OCI-LY3 (cell line): Measurements from ENCODE around the gene ITK.

Experiments
- EZH2phosphoT487 ChIP-seq: fragments of 200-600 bp; shearing (Covaris generic); IDR thresholded peaks from 2 replicates; pipeline ENCODE4 v1.6.1; 2018; ENCODE audit warnings: antibody characterized with exemption, mixed run types, low read depth
- TF ChIP-seq, protein P1 (sequence below): fragments of 200-600, 300-600 bp; sonication (generic); IDR thresholded peaks from 2 replicates; pipeline ENCODE4 v1.5.1; 2014; ENCODE audit warnings: antibody characterized with exemption, low read length, low read depth

DNA sequence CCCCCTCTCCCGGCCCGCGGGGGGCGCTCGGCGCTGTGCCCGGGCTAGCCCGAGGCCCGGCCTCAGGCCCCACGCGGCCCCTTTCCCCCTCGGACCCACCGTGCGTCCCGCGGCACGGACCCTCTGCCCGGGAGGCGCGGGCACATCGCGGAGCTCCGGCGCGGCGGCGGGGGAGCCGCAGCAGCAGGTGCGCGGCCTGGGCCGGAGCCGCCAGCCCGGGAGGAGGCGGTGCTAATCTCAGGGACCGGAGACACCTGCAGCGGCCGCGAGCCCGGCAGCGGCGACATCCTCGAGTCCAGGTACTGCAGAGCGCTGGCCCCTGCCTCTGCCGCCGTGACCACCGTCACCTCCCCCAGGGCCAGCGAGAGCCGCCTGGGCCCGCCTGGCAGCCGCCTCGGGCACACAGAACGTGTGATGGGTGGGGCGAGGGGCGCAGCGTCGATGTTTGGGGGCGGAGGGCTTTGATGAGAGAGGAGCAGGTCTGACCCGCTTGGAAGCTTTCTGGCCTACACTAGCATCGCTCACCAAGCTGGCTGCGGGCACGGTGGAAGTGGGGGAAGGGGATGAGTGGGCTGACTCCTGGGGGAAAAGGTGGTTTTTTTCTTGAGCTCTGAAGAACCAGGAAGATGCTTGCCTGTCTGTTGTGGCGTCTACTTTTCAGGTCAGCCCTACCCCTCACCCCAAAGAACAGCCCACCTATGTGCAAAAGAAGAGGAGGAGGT lies 85.8 kb downstream of the ITK start:
- TF ChIP-seq, protein P1, sequence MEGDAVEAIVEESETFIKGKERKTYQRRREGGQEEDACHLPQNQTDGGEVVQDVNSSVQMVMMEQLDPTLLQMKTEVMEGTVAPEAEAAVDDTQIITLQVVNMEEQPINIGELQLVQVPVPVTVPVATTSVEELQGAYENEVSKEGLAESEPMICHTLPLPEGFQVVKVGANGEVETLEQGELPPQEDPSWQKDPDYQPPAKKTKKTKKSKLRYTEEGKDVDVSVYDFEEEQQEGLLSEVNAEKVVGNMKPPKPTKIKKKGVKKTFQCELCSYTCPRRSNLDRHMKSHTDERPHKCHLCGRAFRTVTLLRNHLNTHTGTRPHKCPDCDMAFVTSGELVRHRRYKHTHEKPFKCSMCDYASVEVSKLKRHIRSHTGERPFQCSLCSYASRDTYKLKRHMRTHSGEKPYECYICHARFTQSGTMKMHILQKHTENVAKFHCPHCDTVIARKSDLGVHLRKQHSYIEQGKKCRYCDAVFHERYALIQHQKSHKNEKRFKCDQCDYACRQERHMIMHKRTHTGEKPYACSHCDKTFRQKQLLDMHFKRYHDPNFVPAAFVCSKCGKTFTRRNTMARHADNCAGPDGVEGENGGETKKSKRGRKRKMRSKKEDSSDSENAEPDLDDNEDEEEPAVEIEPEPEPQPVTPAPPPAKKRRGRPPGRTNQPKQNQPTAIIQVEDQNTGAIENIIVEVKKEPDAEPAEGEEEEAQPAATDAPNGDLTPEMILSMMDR, result no peak
- TF ChIP-seq EZH2phosphoT487, result no peak
